ENCODE data around the gene KRTAP10-1. TPM values are rescaled to one million over a fixed set of nuclear protein-coding genes. Genes with fewer than 3 reads are reported as not detected.

KRTAP10-1 gene
- total RNA-seq, 1 experiment from 2014 or later: not detected

DNA sequence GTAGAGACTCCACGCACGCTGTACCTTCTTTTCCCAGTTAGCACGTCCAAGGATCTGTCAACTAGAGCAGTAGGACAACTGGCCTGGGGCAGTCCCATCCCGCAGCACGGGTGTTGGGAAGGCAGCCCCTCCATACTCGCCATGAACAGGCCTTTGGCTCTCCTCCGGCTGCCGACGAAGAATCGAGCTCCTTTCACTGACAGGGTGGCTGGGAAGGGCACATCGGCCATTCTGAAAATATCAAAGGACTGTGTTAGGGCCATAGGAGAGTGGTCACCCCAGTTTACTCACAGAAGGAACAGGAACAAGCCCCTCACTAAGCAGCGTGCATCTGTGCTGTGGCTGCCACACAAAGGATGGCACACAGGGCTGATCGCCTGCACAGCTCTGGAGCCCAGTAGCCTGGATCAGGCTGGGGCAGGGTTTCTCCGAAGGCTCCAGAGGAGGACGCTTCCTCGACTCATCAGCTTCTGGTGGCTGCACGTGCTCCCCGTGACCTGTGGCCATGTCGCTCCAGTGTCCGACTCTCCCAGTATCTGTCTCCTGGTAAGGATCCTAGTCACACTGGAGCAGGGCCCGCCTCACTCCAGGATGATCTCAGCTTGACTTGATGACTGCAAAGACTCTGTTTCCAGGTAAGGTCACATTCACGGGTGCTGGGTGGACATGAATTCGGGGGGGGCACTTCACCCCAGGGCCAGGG lies 8.9 kb downstream of the KRTAP10-1 start:
- Histone ChIP-seq H2BK120ac (ENCODE audit: low read depth, low read length, poor library complexity, severe bottlenecking) (no peak overlapping the region), H2BK5ac (ENCODE audit: insufficient read length, low read length) (no peak overlapping the region), H2BK12ac (ENCODE audit: insufficient read length, low read depth, low read length) (no peak overlapping the region), H2AFZ (ENCODE audit: low read length) (no peak overlapping the region), H3K4ac (ENCODE audit: low read depth, low read length) (no peak overlapping the region), H2BK20ac (ENCODE audit: low read depth, low read length, poor library complexity, severe bottlenecking) (no peak overlapping the region), H3K4me1 (ENCODE audit: insufficient read depth, low read length) (no peaks in the 10 kb centered on the region; the same call in 1 of the 2 replicates), H3K27ac (ENCODE audit: insufficient read length, low read depth, low read length) (no peak overlapping the region), H3K23me2 (ENCODE audit: insufficient read length, low read depth, low read length, poor library complexity, severe bottlenecking) (no peaks in the 10 kb centered on the region), H4K5ac (ENCODE audit: insufficient read length, low read depth, low read length) (no peak overlapping the region), H3K79me1 (ENCODE audit: insufficient read depth, low read depth, low read length, poor library complexity, severe bottlenecking) (no peaks in the 10 kb centered on the region), H3K4me2 (ENCODE audit: insufficient read depth, insufficient read length, low read length) (no peak overlapping the region), H2BK15ac (ENCODE audit: low read depth, low read length) (no peak overlapping the region), H3K56ac (ENCODE audit: insufficient read length, low read depth, low read length) (no peak overlapping the region), H3K79me2 (ENCODE audit: insufficient read depth, low read length) (no peaks in the 10 kb centered on the region), H3K9me3 (ENCODE audit: control insufficient read depth, low read depth, low read length) (no peaks in the 10 kb centered on the region), H3K9ac (ENCODE audit: extremely low read depth, insufficient read length, low read length) (no peak overlapping the region), H4K20me1 (ENCODE audit: control insufficient read depth, insufficient read depth, insufficient read length) (no peaks in the 10 kb centered on the region), H3K23ac (ENCODE audit: insufficient read length, low read depth, low read length) (no peak overlapping the region), H3K27me3 (ENCODE audit: insufficient read depth, low read length) (no peaks in the 10 kb centered on the region), H2AK5ac (ENCODE audit: insufficient read length, low read length) (no peak overlapping the region), H3K18ac (ENCODE audit: insufficient read length, low read depth, low read length) (no peak overlapping the region), H4K8ac (replicated peaks; ENCODE audit: insufficient read length, low read depth, low read length) (no peak overlapping the region), H3T11ph (ENCODE audit: low read length) (no peak overlapping the region), H4K91ac (ENCODE audit: insufficient read length, low read depth, low read length) (no peak overlapping the region), H3K14ac (ENCODE audit: insufficient read depth, low read length) (no peak overlapping the region)
- Mint-ChIP-seq H3K27me3 (ENCODE audit: low read depth) (peaks cover 5% of the 10 kb centered on the region), H3K36me3 (ENCODE audit: insufficient read depth in 1 of 3, low read depth in 3 of 3) (peaks cover 0 to 5% (median 0%) of the 10 kb centered on the region in 3 experiments; a peak in 1 of 7 replicates), H3K27ac (no peak overlapping the region), H3K9me3 (peaks cover 0 to 5% of the 10 kb centered on the region in 2 experiments; a peak in 2 of 5 replicates), H3K4me3 (no peak overlapping the region), H3K4me1 (peaks cover 2 to 8% of the 10 kb centered on the region in 2 experiments; a peak in 3 of 4 replicates)
- no CpG with 5 or more reads among the region's 23 CpGs for WGBS (ENCODE audit: extremely low coverage, insufficient read length, low lambda C conversion rate)
- TF ChIP-seq, protein P1, sequence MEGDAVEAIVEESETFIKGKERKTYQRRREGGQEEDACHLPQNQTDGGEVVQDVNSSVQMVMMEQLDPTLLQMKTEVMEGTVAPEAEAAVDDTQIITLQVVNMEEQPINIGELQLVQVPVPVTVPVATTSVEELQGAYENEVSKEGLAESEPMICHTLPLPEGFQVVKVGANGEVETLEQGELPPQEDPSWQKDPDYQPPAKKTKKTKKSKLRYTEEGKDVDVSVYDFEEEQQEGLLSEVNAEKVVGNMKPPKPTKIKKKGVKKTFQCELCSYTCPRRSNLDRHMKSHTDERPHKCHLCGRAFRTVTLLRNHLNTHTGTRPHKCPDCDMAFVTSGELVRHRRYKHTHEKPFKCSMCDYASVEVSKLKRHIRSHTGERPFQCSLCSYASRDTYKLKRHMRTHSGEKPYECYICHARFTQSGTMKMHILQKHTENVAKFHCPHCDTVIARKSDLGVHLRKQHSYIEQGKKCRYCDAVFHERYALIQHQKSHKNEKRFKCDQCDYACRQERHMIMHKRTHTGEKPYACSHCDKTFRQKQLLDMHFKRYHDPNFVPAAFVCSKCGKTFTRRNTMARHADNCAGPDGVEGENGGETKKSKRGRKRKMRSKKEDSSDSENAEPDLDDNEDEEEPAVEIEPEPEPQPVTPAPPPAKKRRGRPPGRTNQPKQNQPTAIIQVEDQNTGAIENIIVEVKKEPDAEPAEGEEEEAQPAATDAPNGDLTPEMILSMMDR (conservative IDR thresholded peaks at IDR 0.05): no peak
- peak; percentile 23 for DNase-seq
